GM18505 (cell line): ENCODE measurements around the gene ADCY2.

ENCODE experiments used
- ATAC-seq: cut with Tn5 transposase; IDR thresholded peaks from one replicate; pipeline ENCODE4 v1.9.1; 2021; ENCODE audit not compliant: unreplicated experiment
- POLR2A ChIP-seq: IDR thresholded peaks from 4 replicates; pipeline ENCODE4 v1.6.1; 2011; ENCODE audit warnings: borderline replicate concordance; ENCODE audit not compliant: insufficient read depth, insufficient read length; ENCODE audit errors: extremely low read depth

ADCY2 gene

GRCh38 chr5:7616897-7617296 lies 221.0 kb downstream of the ADCY2 start:
- no peak for TF ChIP-seq POLR2A

GRCh38 chr5:7622498-7622897 lies 226.6 kb downstream of the ADCY2 start:
- ATAC-seq, result no peak
- TF ChIP-seq POLR2A, result no peak

More at GRCh38 chr5:7616897-7617296, 221.0 kb downstream of the ADCY2 start:
- no peak for ATAC-seq

- TF ChIP-seq POLR2A, result no peak
- ATAC-seq, result no peak
Measured at GRCh38 chr5:7625740-7626139, 229.8 kb downstream of the ADCY2 start.

- no peak for TF ChIP-seq POLR2A
- no peak for ATAC-seq
Measured at GRCh38 chr5:7628248-7628647, 232.3 kb downstream of the ADCY2 start.

- no peak for ATAC-seq
- no peak for TF ChIP-seq POLR2A
Measured at GRCh38 chr5:7628820-7629219, 232.9 kb downstream of the ADCY2 start.

- ATAC-seq, result no peak
- no peak for TF ChIP-seq POLR2A
Measured at GRCh38 chr5:7629561-7629960, 233.6 kb downstream of the ADCY2 start.

- no peak for ATAC-seq
- no peak for TF ChIP-seq POLR2A
Measured at GRCh38 chr5:7634837-7635236, 238.9 kb downstream of the ADCY2 start.

GRCh38 chr5:7638456-7638855 lies 242.5 kb downstream of the ADCY2 start:
- no peak for TF ChIP-seq POLR2A
- no peak for ATAC-seq

- TF ChIP-seq POLR2A, result no peak
- ATAC-seq, result no peak
Measured at GRCh38 chr5:7642029-7642428, 246.1 kb downstream of the ADCY2 start.

- ATAC-seq, result no peak
- TF ChIP-seq POLR2A, result no peak
Measured at GRCh38 chr5:7644723-7645122, 248.8 kb downstream of the ADCY2 start.

GRCh38 chr5:7650755-7651154 lies 254.8 kb downstream of the ADCY2 start:
- no peak for TF ChIP-seq POLR2A
- ATAC-seq, result no peak

GRCh38 chr5:7653046-7653445 lies 257.1 kb downstream of the ADCY2 start:
- ATAC-seq, result no peak
- no peak for TF ChIP-seq POLR2A

GRCh38 chr5:7657153-7657552 lies 261.2 kb downstream of the ADCY2 start:
- no peak for ATAC-seq
- no peak for TF ChIP-seq POLR2A

GRCh38 chr5:7659420-7659819 lies 263.5 kb downstream of the ADCY2 start:
- no peak for ATAC-seq
- TF ChIP-seq POLR2A, result no peak

- no peak for ATAC-seq
- TF ChIP-seq POLR2A, result no peak
Measured at GRCh38 chr5:7662289-7662688, 266.4 kb downstream of the ADCY2 start.
